HL-60 (cell line): Measurements from ENCODE around the gene TLR8.
A peak's percentile ranks its signal among the peaks of the same experiment; 100 is the strongest.

Experiments
- DNase-seq, 2 experiments: peaks; one replicate each; pipeline ENCODE4 v3.0.0-alpha.2; 2010 to 2020; ENCODE audit warnings: low read depth in 1 of 2, low spot score in 1 of 2
- H3K27ac ChIP-seq: fragments of 250-450 bp; sonication (Bioruptor Pico); replicated peaks from 2 replicates; pipeline ENCODE4 v1.5.1; 2020; ENCODE audit warnings: mild to moderate bottlenecking, moderate library complexity
- H3K27me3 ChIP-seq: fragments of 250-450 bp; sonication (Bioruptor Pico); 2 replicates; pipeline ENCODE4 v1.5.1; 2021; ENCODE audit warnings: mild to moderate bottlenecking, moderate library complexity; ENCODE audit not compliant: insufficient read depth, poor library complexity, severe bottlenecking
- H3K4me3 ChIP-seq: replicated peaks from 2 replicates; pipeline ENCODE4 v1.5.1; 2011; ENCODE audit warnings: mild to moderate bottlenecking, control low read depth, low read length; ENCODE audit not compliant: insufficient read depth
- CTCF ChIP-seq: IDR thresholded peaks from one replicate; pipeline ENCODE4 v1.5.1; 2011; ENCODE audit warnings: low read length, control low read depth, inconsistent platforms; ENCODE audit not compliant: insufficient read depth
- GABPA ChIP-seq: IDR thresholded peaks from 2 replicates; pipeline ENCODE4 v1.6.1; 2012; ENCODE audit warnings: low read depth
- POLR2AphosphoS5 ChIP-seq: IDR thresholded peaks from 2 replicates; pipeline ENCODE4 v1.6.1; 2012; ENCODE audit warnings: low read depth
- REST ChIP-seq: IDR thresholded peaks from 2 replicates; pipeline ENCODE4 v1.6.1; 2012; ENCODE audit warnings: low read depth; ENCODE audit not compliant: insufficient replicate concordance
- SPI1 ChIP-seq: IDR thresholded peaks from 2 replicates; pipeline ENCODE4 v1.6.1; 2012; ENCODE audit warnings: low read depth, mild to moderate bottlenecking, borderline replicate concordance

TLR8 gene

GRCh38 chrX:12966151-12966550 lies 59.7 kb downstream of the TLR8 start:
- H3K4me3 ChIP-seq, result no peak overlapping the region
- no peaks in the 10 kb centered on the region for H3K27me3 ChIP-seq
- TF ChIP-seq GABPA, result no peak
- no peak for TF ChIP-seq CTCF
- no peak for TF ChIP-seq POLR2AphosphoS5
- TF ChIP-seq REST, result no peak
- TF ChIP-seq SPI1, result no peak
- DNase-seq, result no peak
- no peak overlapping the region for H3K27ac ChIP-seq

- Histone ChIP-seq H3K27me3 (no peaks in the 10 kb centered on the region), H3K27ac (peak overlapping the region; percentile 37), H3K4me3 (no peak overlapping the region)
- TF ChIP-seq GABPA, result no peak
- TF ChIP-seq CTCF, result no peak
- TF ChIP-seq REST, result no peak
- no peak for TF ChIP-seq POLR2AphosphoS5
- TF ChIP-seq SPI1, result no peak
- DNase-seq, result no peak
Measured at GRCh38 chrX:12967711-12968465, 61.5 kb downstream of the TLR8 start.

- no peak for TF ChIP-seq REST
- no peak for TF ChIP-seq GABPA
- peak; percentile 12 for TF ChIP-seq CTCF
- Histone ChIP-seq H3K27me3 (no peaks in the 10 kb centered on the region), H3K4me3 (no peak overlapping the region), H3K27ac (peak overlapping the region; percentile 99)
- peak in 1 of 2 experiments; percentile 83 for DNase-seq
Measured at GRCh38 chrX:12970691-12971202, 64.3 kb downstream of the TLR8 start.
